ENCODE data around the gene SLC35E1.

The SLC35E1 gene

DNA sequence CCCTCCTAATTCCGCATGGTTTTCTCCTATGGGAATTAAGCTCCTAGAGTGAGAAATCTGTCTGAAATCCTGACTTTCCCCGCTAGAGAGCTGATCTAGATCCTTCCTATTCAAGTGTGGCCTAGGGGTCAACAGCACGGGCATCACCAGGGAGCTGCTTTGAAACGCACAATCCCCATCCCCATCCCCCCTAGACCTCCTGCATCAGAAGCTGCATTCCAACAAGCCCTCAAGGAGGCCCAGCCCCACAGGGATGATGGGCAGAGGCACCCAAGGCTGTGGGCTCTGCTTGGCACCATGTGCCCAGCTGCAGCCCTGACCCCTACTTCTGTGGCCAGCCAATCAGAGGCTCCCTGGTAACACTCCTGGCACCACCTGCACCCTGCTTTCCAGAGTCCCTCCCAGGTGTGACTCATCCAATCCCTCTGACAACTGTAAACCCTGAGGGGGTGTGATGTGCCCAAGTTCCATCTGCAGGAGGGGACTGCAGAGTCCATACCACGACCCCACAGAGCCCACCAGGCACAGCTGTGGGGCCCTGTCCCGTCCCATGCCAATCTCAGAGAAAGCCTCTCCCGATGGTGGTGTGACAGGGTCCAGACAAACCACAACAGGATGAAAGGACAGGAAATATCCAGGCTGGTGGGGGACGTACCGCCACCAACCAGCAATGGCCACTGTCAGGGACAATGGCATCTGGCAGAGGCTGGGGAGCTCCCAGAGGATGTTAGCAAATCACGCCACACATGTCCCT, 19.8 kb upstream of the SLC35E1 start:
- no peaks in the 10 kb centered on the region for H3K27me3 ChIP-seq (ENCODE audit: insufficient read depth, low read depth, severe bottlenecking)
- H3K27ac ChIP-seq = no peak overlapping the region
- no peaks in the 10 kb centered on the region for H3K36me3 ChIP-seq
- no peak overlapping the region for H3K4me3 ChIP-seq (ENCODE audit: low read depth, low read length)
- TF ChIP-seq, protein P1, sequence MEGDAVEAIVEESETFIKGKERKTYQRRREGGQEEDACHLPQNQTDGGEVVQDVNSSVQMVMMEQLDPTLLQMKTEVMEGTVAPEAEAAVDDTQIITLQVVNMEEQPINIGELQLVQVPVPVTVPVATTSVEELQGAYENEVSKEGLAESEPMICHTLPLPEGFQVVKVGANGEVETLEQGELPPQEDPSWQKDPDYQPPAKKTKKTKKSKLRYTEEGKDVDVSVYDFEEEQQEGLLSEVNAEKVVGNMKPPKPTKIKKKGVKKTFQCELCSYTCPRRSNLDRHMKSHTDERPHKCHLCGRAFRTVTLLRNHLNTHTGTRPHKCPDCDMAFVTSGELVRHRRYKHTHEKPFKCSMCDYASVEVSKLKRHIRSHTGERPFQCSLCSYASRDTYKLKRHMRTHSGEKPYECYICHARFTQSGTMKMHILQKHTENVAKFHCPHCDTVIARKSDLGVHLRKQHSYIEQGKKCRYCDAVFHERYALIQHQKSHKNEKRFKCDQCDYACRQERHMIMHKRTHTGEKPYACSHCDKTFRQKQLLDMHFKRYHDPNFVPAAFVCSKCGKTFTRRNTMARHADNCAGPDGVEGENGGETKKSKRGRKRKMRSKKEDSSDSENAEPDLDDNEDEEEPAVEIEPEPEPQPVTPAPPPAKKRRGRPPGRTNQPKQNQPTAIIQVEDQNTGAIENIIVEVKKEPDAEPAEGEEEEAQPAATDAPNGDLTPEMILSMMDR (IDR thresholded peaks at IDR 0.05; ENCODE audit: low read depth, low read length) = no peak
- DNase-seq = no peak
- H3K9me3 ChIP-seq (ENCODE audit: severe bottlenecking) = no peaks in the 10 kb centered on the region

DNA sequence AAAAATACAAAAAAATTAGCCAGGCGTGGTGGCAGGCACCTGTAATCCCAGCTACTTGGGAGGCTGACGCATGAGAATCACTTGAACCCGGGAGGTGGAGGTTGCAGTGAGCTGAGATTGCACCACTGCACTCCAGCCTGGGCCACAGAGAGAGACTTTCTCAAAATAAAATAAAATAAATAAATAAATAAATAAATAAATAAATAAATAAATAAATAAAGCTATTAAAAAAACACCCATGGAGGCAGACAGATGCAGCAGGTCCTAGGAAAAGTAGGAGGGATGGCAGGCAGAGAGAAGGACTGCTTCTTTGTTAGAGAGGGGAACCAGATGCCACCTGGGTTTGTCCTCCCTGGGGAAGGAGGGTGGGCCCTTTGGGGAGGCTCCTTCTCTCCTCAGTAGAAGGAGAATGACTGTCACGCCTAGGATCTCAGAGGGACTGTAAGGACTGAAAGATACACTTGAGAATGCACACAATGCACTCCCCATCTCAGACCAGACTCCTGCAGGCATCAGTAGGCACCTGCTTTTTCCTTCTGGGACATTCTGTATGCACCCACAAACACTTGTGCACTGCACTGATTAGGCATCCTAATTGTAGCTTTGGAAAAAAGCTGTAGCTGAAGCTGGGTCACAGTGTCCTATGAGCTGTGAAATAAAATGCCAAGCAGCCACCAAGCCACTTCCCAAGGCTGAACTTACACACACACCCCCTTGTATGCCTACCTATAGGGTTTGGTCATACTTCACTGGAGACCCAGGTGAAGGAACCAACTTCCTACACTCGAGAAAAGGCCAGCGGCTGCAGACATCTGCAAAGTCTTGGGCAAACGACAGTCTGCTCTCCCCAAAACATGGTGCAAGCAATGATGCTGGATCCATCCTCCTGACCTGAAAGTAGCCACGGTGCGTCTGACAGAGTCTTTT, 18.9 kb upstream of the SLC35E1 start:
- TF ChIP-seq, protein P1 (IDR thresholded peaks at IDR 0.05; ENCODE audit: low read depth, low read length) = no peak
- no peak overlapping the region for H3K4me3 ChIP-seq (ENCODE audit: low read depth, low read length)
- DNase-seq = no peak
- no peak overlapping the region for H3K27ac ChIP-seq
- no peaks in the 10 kb centered on the region for H3K9me3 ChIP-seq (ENCODE audit: severe bottlenecking)
- no peaks in the 10 kb centered on the region for H3K27me3 ChIP-seq (ENCODE audit: insufficient read depth, low read depth, severe bottlenecking)
- no peaks in the 10 kb centered on the region for H3K36me3 ChIP-seq

DNA sequence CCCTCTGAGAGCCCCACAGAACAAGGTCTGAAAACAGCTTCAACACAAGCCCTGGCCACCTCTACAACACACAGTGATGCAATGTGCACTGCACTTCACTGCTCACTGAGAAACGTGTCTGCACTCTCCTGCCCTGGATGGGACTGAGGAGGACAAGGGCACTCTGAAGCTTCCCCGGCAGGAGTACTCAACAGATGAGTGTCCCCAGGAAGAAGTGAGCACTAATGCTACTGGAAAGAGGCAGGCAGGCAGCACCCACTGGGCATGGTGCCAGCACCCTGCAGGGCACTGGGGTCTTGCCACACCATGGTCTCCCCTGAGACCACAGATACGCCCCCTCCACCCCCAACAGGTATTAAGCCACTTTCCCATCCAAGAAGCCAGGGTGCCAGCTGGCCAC, 17.7 kb upstream of the SLC35E1 start:
- no peak for DNase-seq

DNA sequence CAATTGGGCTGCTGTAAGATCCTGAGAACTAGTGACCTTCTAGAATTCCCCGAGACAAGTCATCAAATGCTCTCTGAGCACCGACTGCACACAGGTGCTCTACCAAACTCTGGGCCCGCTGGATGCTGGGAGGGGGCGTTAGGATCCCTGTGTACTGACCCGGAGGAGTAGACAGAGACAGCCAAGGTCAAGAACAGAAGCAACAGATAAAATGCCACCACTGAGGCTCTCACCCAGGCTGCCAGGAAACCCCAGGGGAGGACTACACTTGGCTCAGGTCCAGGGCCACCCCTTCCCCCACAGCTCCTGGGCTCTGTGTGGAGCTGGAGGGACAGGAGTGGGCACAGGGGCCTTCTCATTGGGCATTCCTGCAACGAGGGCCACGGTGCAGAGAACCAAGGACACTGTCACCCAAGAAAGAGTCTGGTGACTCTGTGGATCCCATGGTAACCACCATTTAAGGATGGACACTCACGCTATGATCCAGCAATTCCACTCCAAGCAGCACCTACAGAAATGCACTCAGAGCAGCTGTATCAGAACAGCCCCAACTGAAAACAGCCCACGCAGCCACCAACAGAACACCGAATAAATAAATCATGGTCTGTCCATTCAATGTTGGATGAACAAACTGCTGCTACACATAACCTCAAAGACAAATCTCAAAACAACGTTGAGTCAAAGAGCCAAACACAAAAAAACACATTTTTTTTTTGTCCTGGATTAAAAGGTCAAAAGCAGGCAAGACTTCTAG, 16.8 kb upstream of the SLC35E1 start:
- no peak for DNase-seq

More for the DNA sequence above, 17.7 kb upstream of the SLC35E1 start:
- TF ChIP-seq, protein P1 (IDR thresholded peaks at IDR 0.05; ENCODE audit: low read depth, low read length) = no peak
- Histone ChIP-seq H3K36me3 (no peaks in the 10 kb centered on the region), H3K4me3 (ENCODE audit: low read depth, low read length) (no peak overlapping the region), H3K9me3 (ENCODE audit: severe bottlenecking) (no peaks in the 10 kb centered on the region), H3K27me3 (ENCODE audit: insufficient read depth, low read depth, severe bottlenecking) (no peaks in the 10 kb centered on the region), H3K27ac (peak overlapping the region; percentile 56)

More for the DNA sequence above, 16.8 kb upstream of the SLC35E1 start:
- no peaks in the 10 kb centered on the region for H3K36me3 ChIP-seq
- H3K4me3 ChIP-seq (ENCODE audit: low read depth, low read length) = no peak overlapping the region
- TF ChIP-seq, protein P1 (IDR thresholded peaks at IDR 0.05; ENCODE audit: low read depth, low read length) = no peak
- H3K27me3 ChIP-seq (ENCODE audit: insufficient read depth, low read depth, severe bottlenecking) = no peaks in the 10 kb centered on the region
- H3K27ac ChIP-seq = peak overlapping the region; percentile 90; the same call in 1 of the 2 replicates
- no peaks in the 10 kb centered on the region for H3K9me3 ChIP-seq (ENCODE audit: severe bottlenecking)
